MM.1S (cell line): Measurements from ENCODE around the gene EVPL.

Source experiments
- DNase-seq: peaks from one replicate; pipeline ENCODE4 v3.0.0-alpha.2; 2015
- H2AFZ ChIP-seq: fragments of 300-600 bp; sonication (generic); 2 replicates; pipeline ENCODE4 v1.6.0; 2016; ENCODE audit warnings: antibody characterized with exemption, low read length
- H3F3A ChIP-seq: fragments of 300-600 bp; sonication (generic); 2 replicates; pipeline ENCODE4 v1.6.1; 2016; ENCODE audit warnings: mild to moderate bottlenecking, antibody characterized with exemption, low read length, moderate library complexity, mixed read lengths; ENCODE audit not compliant: insufficient read depth
- H3K27ac ChIP-seq: fragments of 300-600 bp; sonication (generic); 2 replicates; pipeline ENCODE4 v1.5.1; 2016; ENCODE audit warnings: mild to moderate bottlenecking, low read length
- H3K27me3 ChIP-seq: fragments of 300-600 bp; sonication (generic); replicated peaks from 2 replicates; pipeline ENCODE4 v1.6.0; 2016; ENCODE audit warnings: low read length; ENCODE audit not compliant: insufficient read depth
- H3K36me3 ChIP-seq: fragments of 300-600 bp; sonication (generic); replicated peaks from 2 replicates; pipeline ENCODE4 v1.6.1; 2016; ENCODE audit warnings: mild to moderate bottlenecking, low read length, mixed read lengths; ENCODE audit not compliant: insufficient read depth
- H3K4me1 ChIP-seq: fragments of 300-600 bp; sonication (generic); 2 replicates; pipeline ENCODE4 v1.6.1; 2016; ENCODE audit warnings: low read length, mixed read lengths
- H3K4me2 ChIP-seq: fragments of 300-600 bp; sonication (generic); 2 replicates; pipeline ENCODE4 v1.6.0; 2016; ENCODE audit warnings: low read depth, low read length
- H3K4me3 ChIP-seq: fragments of 300-600 bp; sonication (generic); 2 replicates; pipeline ENCODE4 v1.5.1; 2016; ENCODE audit warnings: low read length, mixed read lengths
- H3K79me2 ChIP-seq: fragments of 300-600 bp; sonication (generic); 2 replicates; pipeline ENCODE4 v1.6.1; 2016; ENCODE audit warnings: mixed run types, low read length, mixed read lengths
- H3K9ac ChIP-seq: fragments of 300-600 bp; sonication (generic); 2 replicates; pipeline ENCODE4 v1.6.1; 2016; ENCODE audit warnings: low read length, mixed read lengths
- H3K9me2 ChIP-seq: fragments of 300-600 bp; sonication (generic); replicated peaks from 2 replicates; pipeline ENCODE4 v1.6.1; 2016; ENCODE audit warnings: mild to moderate bottlenecking, low read length, mixed read lengths; ENCODE audit not compliant: insufficient read depth
- H3K9me3 ChIP-seq: fragments of 300-600 bp; sonication (generic); replicated peaks from 2 replicates; pipeline ENCODE4 v1.6.1; 2016; ENCODE audit warnings: mild to moderate bottlenecking, low read length, mixed read lengths; ENCODE audit not compliant: insufficient read depth
- H4K20me1 ChIP-seq: fragments of 300-600 bp; sonication (generic); 2 replicates; pipeline ENCODE4 v1.6.1; 2016; ENCODE audit warnings: mild to moderate bottlenecking, low read length, moderate library complexity, mixed read lengths; ENCODE audit not compliant: insufficient read depth
- CTCF ChIP-seq: fragments of 300-600 bp; sonication (generic); IDR thresholded peaks from 2 replicates; pipeline ENCODE4 v1.5.1; 2016; ENCODE audit warnings: antibody characterized with exemption, low read length, mixed read lengths
- EZH2 ChIP-seq: fragments of 300-600 bp; sonication (generic); optimal IDR thresholded peaks from 2 replicates; pipeline ENCODE3; 2017; ENCODE audit warnings: low read depth, mild to moderate bottlenecking, antibody characterized with exemption, low read length, mixed read lengths
- EZH2phosphoT487 ChIP-seq: fragments of 300-600 bp; sonication (generic); IDR thresholded peaks from 2 replicates; pipeline ENCODE4 v1.6.1; 2018; ENCODE audit warnings: antibody characterized with exemption, low read length

EVPL gene

GRCh38 chr17:76005263-76006149, 21.6 kb downstream of the EVPL start:
- DNase-seq = peak; percentile 73
- no peaks in the 10 kb centered on the region for H3F3A ChIP-seq
- H3K9ac ChIP-seq = no peak overlapping the region
- H3K27ac ChIP-seq = no peak overlapping the region
- no peak overlapping the region for H2AFZ ChIP-seq
- peaks cover 21% of the 10 kb centered on the region for H3K27me3 ChIP-seq
- no peaks in the 10 kb centered on the region for H3K4me1 ChIP-seq
- no peak overlapping the region for H3K4me2 ChIP-seq
- H3K9me2 ChIP-seq = no peaks in the 10 kb centered on the region
- H3K4me3 ChIP-seq = no peak overlapping the region
- H3K79me2 ChIP-seq = no peaks in the 10 kb centered on the region
- no peaks in the 10 kb centered on the region for H4K20me1 ChIP-seq
- no peaks in the 10 kb centered on the region for H3K36me3 ChIP-seq
- H3K9me3 ChIP-seq = no peaks in the 10 kb centered on the region
- TF ChIP-seq EZH2phosphoT487 = no peak
- peak; percentile 76 for TF ChIP-seq CTCF

- Histone ChIP-seq H3K79me2 (no peaks in the 10 kb centered on the region), H3K4me3 (no peak overlapping the region), H4K20me1 (no peaks in the 10 kb centered on the region), H3K27ac (no peak overlapping the region), H3K4me2 (no peak overlapping the region), H3K9me2 (no peaks in the 10 kb centered on the region), H3K9ac (no peak overlapping the region), H3K9me3 (no peaks in the 10 kb centered on the region), H3K27me3 (peaks cover 14% of the 10 kb centered on the region), H3K4me1 (no peaks in the 10 kb centered on the region), H3K36me3 (no peaks in the 10 kb centered on the region), H3F3A (no peaks in the 10 kb centered on the region), H2AFZ (no peak overlapping the region)
- TF ChIP-seq CTCF = no peak
- no peak for TF ChIP-seq EZH2phosphoT487
- TF ChIP-seq EZH2 = no peak
- DNase-seq = no peak
These were observed 22.3 kb downstream of the EVPL start for GRCh38 chr17:76004750-76005262.

GRCh38 chr17:76003915-76004314, 23.2 kb downstream of the EVPL start:
- Histone ChIP-seq H3K4me3 (no peak overlapping the region), H3K4me1 (no peaks in the 10 kb centered on the region), H2AFZ (no peak overlapping the region), H3K27ac (no peak overlapping the region), H3K36me3 (no peaks in the 10 kb centered on the region), H3K9me2 (no peaks in the 10 kb centered on the region), H3K4me2 (no peak overlapping the region), H3K9me3 (no peaks in the 10 kb centered on the region), H3K9ac (no peak overlapping the region), H3F3A (no peaks in the 10 kb centered on the region), H3K27me3 (peaks cover 6% of the 10 kb centered on the region), H3K79me2 (no peaks in the 10 kb centered on the region), H4K20me1 (no peaks in the 10 kb centered on the region)
- TF ChIP-seq EZH2 = no peak
- no peak for TF ChIP-seq EZH2phosphoT487
- no peak for TF ChIP-seq CTCF
- no peak for DNase-seq
